A549 (cell line): Measurements from ENCODE around the gene RBM27. TPM values are rescaled to one million over a fixed set of nuclear protein-coding genes. Genes with fewer than 3 reads are reported as not detected.

ENCODE experiments used
- ATAC-seq, 2 experiments: fragments of 200-7000 bp in 1 of 2; fragments of >200 bp in 1 of 2; cut with Nextera tagmentation in 1 of 2; cut with Tn5 transposase in 1 of 2; 3 replicates each; pipeline versions ENCODE4 v1.8.0 to v1.9.1; 2018 to 2020; ENCODE audit warnings: mild to moderate bottlenecking in 1 of 2, moderate library complexity in 1 of 2
- CTCF ChIA-PET: fragments of 300-600 bp; sonication (Branson Sonifier 250); formaldehyde crosslinking; extraction: SDS; loops from one replicate; lab custom pipeline; 2021; ENCODE audit warnings: antibody characterized with exemption, inconsistent platforms; lab: Yijun Ruan, JAX
- POLR2A ChIA-PET: fragments of 350-600 bp; formaldehyde crosslinking; extraction: SDS; loops from one replicate; lab custom pipeline; 2021; ENCODE audit warnings: antibody characterized with exemption, inconsistent platforms; lab: Yijun Ruan, JAX
- DNase-seq, 2 experiments: peaks; one replicate each; pipeline versions ENCODE4 v3.0.0 to v3.0.0-alpha.2; 2011 to 2016; ENCODE audit warnings: low read depth in 1 of 2, low spot score in 1 of 2
- FAIRE-seq: peaks from 2 replicates; lab custom pipeline; 2011; peaks lifted over from hg19 to GRCh38; lab: Jason Lieb, UNC
- H3K27ac ChIP-seq, 2 experiments: fragments of >200 bp; sonication (Bioruptor Twin); formaldehyde crosslinking; 3 replicates each; pipeline ENCODE4 v1.5.1; 2016 to 2017
- H3K4me1 ChIP-seq: fragments of >200 bp; sonication (Bioruptor Twin); formaldehyde crosslinking; 3 replicates; pipeline ENCODE4 v1.6.1; 2016
- H3K4me2 ChIP-seq: fragments of >200 bp; sonication (Bioruptor Twin); formaldehyde crosslinking; 3 replicates; pipeline ENCODE4 v1.6.1; 2016
- H3K4me3 ChIP-seq: fragments of >200 bp; sonication (Bioruptor Twin); formaldehyde crosslinking; 3 replicates; pipeline ENCODE4 v1.5.1; 2016
- H3K9me3 ChIP-seq: fragments of >200 bp; sonication (Bioruptor Twin); formaldehyde crosslinking; 3 replicates; pipeline ENCODE4 v1.6.1; 2016
- GATA3 ChIP-seq: IDR thresholded peaks from 2 replicates; pipeline ENCODE4 v1.6.1; 2012; ENCODE audit warnings: borderline replicate concordance
- HEYL ChIP-seq: fragments of 250-450 bp; sonication (Bioruptor Pico); IDR thresholded peaks from 2 replicates; pipeline ENCODE4 v1.8.0; 2021; ENCODE audit warnings: mild to moderate bottlenecking, moderate library complexity
- HOXB13 ChIP-seq: fragments of 250-450 bp; sonication (Bioruptor Pico); IDR thresholded peaks from 2 replicates; pipeline ENCODE4 v1.5.0; 2020; ENCODE audit warnings: low read depth, mild to moderate bottlenecking, moderate library complexity
- NR3C1 ChIP-seq: fragments of >200 bp; sonication (Bioruptor Twin); formaldehyde crosslinking; IDR thresholded peaks from 3 replicates; pipeline ENCODE4 v1.6.1; 2017
- POLR2AphosphoS2 ChIP-seq: conservative IDR thresholded peaks from 2 replicates; pipeline ENCODE4 v1.6.1; 2012; ENCODE audit warnings: low read length, improper control_type of control experiment, inconsistent platforms
- RFX5 ChIP-seq: fragments of 450-650 bp; IDR thresholded peaks from 2 replicates; pipeline ENCODE4 v1.7.1; 2014; ENCODE audit warnings: antibody characterized with exemption, mild to moderate bottlenecking, moderate library complexity
- SMC3 ChIP-seq: fragments of >200 bp; sonication (Bioruptor Twin); formaldehyde crosslinking; IDR thresholded peaks from 3 replicates; pipeline ENCODE4 v1.6.1; 2018; ENCODE audit warnings: inconsistent platforms
- ZC3H11A ChIP-seq: fragments of 450-650 bp; IDR thresholded peaks from 2 replicates; pipeline ENCODE4 v1.6.1; 2014; ENCODE audit warnings: antibody characterized with exemption, mild to moderate bottlenecking
- WGBS: methylation state at CpG from one replicate; pipeline ENCODE4 v1.1.6; 2017; ENCODE audit errors: missing lambda C conversion rate; 5-methylcytosine and 5-hydroxymethylcytosine counted together
- polyA plus RNA-seq, 4 experiments: library from polyadenylated mRNA; depleted of rRNA in 3 of 4; stranded (reverse); fragments of >200 nt; fragmentation: RNase III in 1 of 4; extraction: RNeasy Plus Mini Kit Qiagen cat#74134 plus additional on column Dnase treatment in 1 of 4; gene quantifications; 2 replicates in 3 of 4; 3 replicates in 1 of 4; pipeline ENCODE4 v1.2.3, GENCODE V29; 2011 to 2017
- small RNA-seq, 6 experiments: library from RNA; depleted of rRNA; stranded (forward); fragments of <200 nt; gene quantifications; one replicate each; pipeline ENCODE3, GENCODE V24; 2012
- TF ChIP-seq, protein P1 (sequence below): IDR thresholded peaks from 2 replicates; pipeline ENCODE4 v1.6.1; 2012; ENCODE audit warnings: low read depth, borderline replicate concordance
- TF ChIP-seq, protein P2 (sequence below): IDR thresholded peaks from 2 replicates; pipeline ENCODE4 v1.6.1; 2012
- TF ChIP-seq, protein P3 (sequence below): fragments of >200 bp; sonication (Bioruptor Twin); formaldehyde crosslinking; IDR thresholded peaks from 2 replicates; pipeline ENCODE4 v1.6.1; 2016

The RBM27 gene
- polyA plus RNA-seq, 2 of the 4 experiments (the other 2 are of a cell fraction): 13.3 to 27.4 TPM

DNA sequence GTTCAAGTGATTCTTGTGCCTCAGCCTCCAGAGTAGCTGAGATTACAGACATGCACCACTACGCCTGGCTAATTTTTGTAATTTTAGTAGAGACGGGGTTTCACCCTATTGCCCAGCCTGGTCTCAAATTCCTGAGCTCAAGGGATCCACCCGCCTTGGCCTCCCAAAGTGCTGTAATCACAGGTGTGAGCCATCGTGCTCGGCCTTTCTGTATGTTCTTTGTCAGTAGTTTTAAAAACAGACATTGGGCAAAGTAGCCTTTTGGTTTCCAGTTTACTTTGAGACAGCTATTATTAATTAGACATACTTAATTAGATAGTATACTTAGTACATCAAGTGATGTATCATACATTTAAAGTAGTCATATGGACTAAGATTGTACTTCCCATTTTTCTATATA is 45.2 kb downstream of the RBM27 start:
- WGBS: 95% methylated on average over 5 of the region's 5 CpGs
- CTCF ChIA-PET: no interaction called here

DNA sequence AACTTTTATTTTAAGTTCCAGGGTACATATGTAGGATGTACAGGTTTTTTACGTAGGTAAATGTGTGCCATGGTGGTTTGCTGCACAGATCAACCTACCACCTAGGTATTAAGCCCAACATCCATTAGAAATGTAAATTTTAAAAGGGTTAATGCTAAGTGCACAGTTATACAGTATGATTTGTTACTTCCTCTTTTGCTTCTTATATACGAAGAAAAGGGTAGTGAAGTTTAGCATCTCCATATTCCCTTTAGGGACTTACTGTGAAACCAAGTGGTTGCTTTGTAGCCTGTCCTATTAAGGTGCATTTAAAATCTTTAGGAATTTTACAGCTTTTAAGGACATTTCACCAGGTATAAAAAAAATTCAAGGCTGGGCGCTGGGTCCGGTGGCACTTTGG is 46.4 kb downstream of the RBM27 start:
- POLR2A ChIA-PET: no interaction called here
- 97% methylated on average over 4 of the region's 4 CpGs for WGBS
- DNase-seq: no peak
- no peak overlapping the region for H3K4me2 ChIP-seq
- no peak for ATAC-seq
- H3K9me3 ChIP-seq: no peaks in the 10 kb centered on the region
- no peaks in the 10 kb centered on the region for H3K4me1 ChIP-seq
- TF ChIP-seq, protein P1, sequence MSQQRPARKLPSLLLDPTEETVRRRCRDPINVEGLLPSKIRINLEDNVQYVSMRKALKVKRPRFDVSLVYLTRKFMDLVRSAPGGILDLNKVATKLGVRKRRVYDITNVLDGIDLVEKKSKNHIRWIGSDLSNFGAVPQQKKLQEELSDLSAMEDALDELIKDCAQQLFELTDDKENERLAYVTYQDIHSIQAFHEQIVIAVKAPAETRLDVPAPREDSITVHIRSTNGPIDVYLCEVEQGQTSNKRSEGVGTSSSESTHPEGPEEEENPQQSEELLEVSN: no peak
- TF ChIP-seq, protein P2, sequence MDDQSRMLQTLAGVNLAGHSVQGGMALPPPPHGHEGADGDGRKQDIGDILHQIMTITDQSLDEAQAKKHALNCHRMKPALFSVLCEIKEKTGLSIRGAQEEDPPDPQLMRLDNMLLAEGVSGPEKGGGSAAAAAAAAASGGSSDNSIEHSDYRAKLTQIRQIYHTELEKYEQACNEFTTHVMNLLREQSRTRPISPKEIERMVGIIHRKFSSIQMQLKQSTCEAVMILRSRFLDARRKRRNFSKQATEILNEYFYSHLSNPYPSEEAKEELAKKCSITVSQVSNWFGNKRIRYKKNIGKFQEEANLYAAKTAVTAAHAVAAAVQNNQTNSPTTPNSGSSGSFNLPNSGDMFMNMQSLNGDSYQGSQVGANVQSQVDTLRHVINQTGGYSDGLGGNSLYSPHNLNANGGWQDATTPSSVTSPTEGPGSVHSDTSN: no peak
- no peak for TF ChIP-seq POLR2AphosphoS2
- no peak for TF ChIP-seq HOXB13
- no peak for TF ChIP-seq GATA3
- no peak for TF ChIP-seq RFX5
- no peak overlapping the region for H3K27ac ChIP-seq
- CTCF ChIA-PET: interaction anchor here (1.4 kb wide), 1 partner anchor 48 kb away, joined by 3 read pairs; no protein-coding TSS in a partner anchor
- no peak overlapping the region for H3K4me3 ChIP-seq
- FAIRE-seq: no peak

More for the DNA sequence above, 45.2 kb downstream of the RBM27 start:
- H3K27ac ChIP-seq: no peak overlapping the region
- FAIRE-seq: no peak
- H3K9me3 ChIP-seq: no peaks in the 10 kb centered on the region
- no peaks in the 10 kb centered on the region for H3K4me1 ChIP-seq
- POLR2A ChIA-PET: no interaction called here
- no peak overlapping the region for H3K4me3 ChIP-seq
- DNase-seq: no peak
- no peak for ATAC-seq
- TF ChIP-seq, protein P3, sequence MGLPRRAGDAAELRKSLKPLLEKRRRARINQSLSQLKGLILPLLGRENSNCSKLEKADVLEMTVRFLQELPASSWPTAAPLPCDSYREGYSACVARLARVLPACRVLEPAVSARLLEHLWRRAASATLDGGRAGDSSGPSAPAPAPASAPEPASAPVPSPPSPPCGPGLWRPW: no peak
- TF ChIP-seq HOXB13 (no peak), ZC3H11A (no peak), HEYL (CRISPR knock-in tag) (no peak), NR3C1 (no peak), SMC3 (no peak)
- no peak overlapping the region for H3K4me2 ChIP-seq

Small RNA genes within 50 kb of the gene (small RNA-seq; reads per million reads assigned to genes)
- gene RNU7-180P: 0 reads per million in 6 experiments

Other genes with a start within 250 kb of the RBM27 start
- 0.70 and 0.74 TPM in 2 replicates for gene PLAC8L1, start 98.0 kb upstream of the RBM27 start, polyA plus RNA-seq (2011; rRNA removed)
- 0.34 to 0.84 TPM (median 0.41 TPM) in 3 replicates for gene PLAC8L1, start 98.0 kb upstream of the RBM27 start, polyA plus RNA-seq (2017; fragmentation: RNase III; extraction: RNeasy Plus Mini Kit Qiagen cat#74134 plus additional on column Dnase treatment)
- 56.9 and 87.2 TPM in 2 replicates for gene LARS1, start 21.0 kb upstream of the RBM27 start, polyA plus RNA-seq (2011; rRNA removed)
- gene LARS1, start 21.0 kb upstream of the RBM27 start, polyA plus RNA-seq (2017; fragmentation: RNase III; extraction: RNeasy Plus Mini Kit Qiagen cat#74134 plus additional on column Dnase treatment): 79.8 to 86.8 TPM (median 84.3 TPM) in 3 replicates
- gene POU4F3, start 135.2 kb downstream of the RBM27 start, polyA plus RNA-seq (2011; rRNA removed): 0.10 and 0.13 TPM in 2 replicates
- 0.05 to 0.11 TPM (median 0.08 TPM) in 3 replicates for gene POU4F3, start 135.2 kb downstream of the RBM27 start, polyA plus RNA-seq (2017; fragmentation: RNase III; extraction: RNeasy Plus Mini Kit Qiagen cat#74134 plus additional on column Dnase treatment)
- gene TCERG1, start 243.7 kb downstream of the RBM27 start, polyA plus RNA-seq (2011; rRNA removed): 73.8 and 83.3 TPM in 2 replicates
- gene TCERG1, start 243.7 kb downstream of the RBM27 start, polyA plus RNA-seq (2017; fragmentation: RNase III; extraction: RNeasy Plus Mini Kit Qiagen cat#74134 plus additional on column Dnase treatment): 47.0 to 52.2 TPM (median 49.1 TPM) in 3 replicates